GM12875 (cell line): Measurements from ENCODE around the gene WDR35.

Experiments used
- H3K4me3 ChIP-seq: one replicate; pipeline ENCODE4 v1.5.1; 2011; ENCODE audit warnings: low read depth, low read length, control low read depth
- CTCF ChIP-seq: IDR thresholded peaks from 2 replicates; pipeline ENCODE4 v1.5.1; 2011; ENCODE audit warnings: low read depth, mild to moderate bottlenecking, control low read depth, inconsistent platforms, low read length, moderate library complexity, borderline replicate concordance; ENCODE audit not compliant: insufficient read depth

WDR35 gene

GRCh38 chr2:20018601-20019152 lies 28.8 kb upstream of the WDR35 start:
- no peak overlapping the region for H3K4me3 ChIP-seq
- no peak for TF ChIP-seq CTCF

GRCh38 chr2:20016346-20016745 lies 26.4 kb upstream of the WDR35 start:
- TF ChIP-seq CTCF, result 0 out of 2 replicates have a peak, but pooled peaks have one; percentile 1
- no peak overlapping the region for H3K4me3 ChIP-seq

- peak; percentile 25; the same call in 1 of the 2 replicates for TF ChIP-seq CTCF
- H3K4me3 ChIP-seq, result no peak overlapping the region
Observed at GRCh38 chr2:20015482-20016083, 25.7 kb upstream of the WDR35 start.

GRCh38 chr2:20013126-20013849 lies 23.4 kb upstream of the WDR35 start:
- no peak for TF ChIP-seq CTCF
- no peak overlapping the region for H3K4me3 ChIP-seq

GRCh38 chr2:20012282-20013125 lies 22.6 kb upstream of the WDR35 start, which contains the start of gene MATN3:
MATN3 (minus strand) TSS chr2:20012668; CDS start chr2:20012631, 37 bp downstream.
- no peak for TF ChIP-seq CTCF
- no peak within 1 kb of the TSS for H3K4me3 ChIP-seq

GRCh38 chr2:20012032-20012281 lies 22.1 kb upstream of the WDR35 start:
- no peak for TF ChIP-seq CTCF
- H3K4me3 ChIP-seq, result no peak overlapping the region
